Activated T-helper 17 cell treated with anti-CD3 and anti-CD28 coated beads, Interleukin-2, amount 50 U/mL, for 72 hours (primary cell): ENCODE results near the gene CA14. TPM values are rescaled to one million over a fixed set of nuclear protein-coding genes. Genes with fewer than 3 reads are reported as not detected.
"Not testable (repeated sequence)": the region's sequence is repeated elsewhere in the genome, so short reads cannot be mapped to it uniquely, and the experiment has no call there.

ENCODE experiments used
- ATAC-seq: fragments of 150-1000 bp; cut with Tn5 transposase; replicated peaks from 2 replicates; pipeline ENCODE4 v1.10.0; 2021; ENCODE audit warnings: mild to moderate bottlenecking, moderate library complexity
- H3K27ac Mint-ChIP-seq: one replicate; pipeline ENCODE4 v1.8.0; 2022; ENCODE audit warnings: mixed read lengths
- H3K27me3 Mint-ChIP-seq: one replicate; pipeline ENCODE4 v1.8.0; 2022; ENCODE audit warnings: mixed read lengths
- H3K36me3 Mint-ChIP-seq: one replicate; pipeline ENCODE4 v1.8.0; 2022; ENCODE audit warnings: low read depth, mild to moderate bottlenecking, mixed read lengths
- H3K4me1 Mint-ChIP-seq: one replicate; pipeline ENCODE4 v1.8.0; 2022; ENCODE audit warnings: mixed read lengths
- H3K4me3 Mint-ChIP-seq: one replicate; pipeline ENCODE4 v1.8.0; 2022; ENCODE audit warnings: mild to moderate bottlenecking, mixed read lengths
- H3K9me3 Mint-ChIP-seq: one replicate; pipeline ENCODE4 v1.8.0; 2022; ENCODE audit warnings: mixed read lengths
- total RNA-seq, 2 donors: library from RNA; stranded (reverse); gene quantifications; one replicate each; pipeline ENCODE4 v1.2.3, GENCODE V29; 2022

The CA14 gene
- total RNA-seq: not detected

DNA sequence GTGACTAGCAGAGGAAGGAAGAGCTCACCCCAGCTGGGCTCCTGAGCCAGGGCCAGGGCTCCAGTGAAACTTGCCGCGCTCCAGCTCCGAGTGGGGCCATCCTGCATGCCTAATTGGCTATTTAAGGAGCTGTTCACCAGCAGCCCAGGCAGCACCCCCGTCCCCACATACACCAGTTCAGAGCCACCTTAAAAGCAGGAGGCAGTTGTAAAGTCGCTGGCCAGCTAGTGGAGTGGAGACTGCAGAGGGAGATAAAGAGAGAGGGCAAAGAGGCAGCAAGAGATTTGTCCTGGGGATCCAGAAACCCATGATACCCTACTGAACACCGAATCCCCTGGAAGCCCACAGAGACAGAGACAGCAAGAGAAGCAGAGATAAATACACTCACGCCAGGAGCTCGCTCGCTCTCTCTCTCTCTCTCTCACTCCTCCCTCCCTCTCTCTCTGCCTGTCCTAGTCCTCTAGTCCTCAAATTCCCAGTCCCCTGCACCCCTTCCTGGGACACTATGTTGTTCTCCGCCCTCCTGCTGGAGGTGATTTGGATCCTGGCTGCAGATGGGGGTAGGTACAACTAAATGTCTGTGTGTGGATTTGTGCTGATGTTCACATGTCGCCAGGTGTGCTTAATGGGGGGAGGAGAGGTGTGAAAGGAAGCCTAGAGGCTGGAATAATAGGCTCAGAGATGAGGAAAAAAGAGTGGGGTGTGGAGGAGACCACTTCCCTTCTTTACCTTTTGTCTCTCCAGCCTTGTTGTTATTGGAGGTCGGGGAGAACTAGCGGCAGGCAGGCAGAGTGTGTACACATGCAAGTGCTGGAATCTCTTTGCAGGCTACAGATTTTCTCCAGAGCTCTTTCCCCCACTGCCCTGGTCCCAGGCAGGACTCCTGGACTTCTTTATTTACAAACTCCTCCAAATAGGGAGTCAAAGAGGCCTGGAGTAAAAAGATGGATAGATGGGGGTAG is at the start of gene CA14:
Gene CA14, plus strand, starts transcription at position 151 of the 962 bp plus-strand sequence. Its CDS starts 355 bp downstream, at position 506.
- no peak for ATAC-seq
- H3K4me3 Mint-ChIP-seq: peak within 1 kb of the TSS; percentile 81
- H3K27ac Mint-ChIP-seq: no peak within 1 kb of the TSS

DNA sequence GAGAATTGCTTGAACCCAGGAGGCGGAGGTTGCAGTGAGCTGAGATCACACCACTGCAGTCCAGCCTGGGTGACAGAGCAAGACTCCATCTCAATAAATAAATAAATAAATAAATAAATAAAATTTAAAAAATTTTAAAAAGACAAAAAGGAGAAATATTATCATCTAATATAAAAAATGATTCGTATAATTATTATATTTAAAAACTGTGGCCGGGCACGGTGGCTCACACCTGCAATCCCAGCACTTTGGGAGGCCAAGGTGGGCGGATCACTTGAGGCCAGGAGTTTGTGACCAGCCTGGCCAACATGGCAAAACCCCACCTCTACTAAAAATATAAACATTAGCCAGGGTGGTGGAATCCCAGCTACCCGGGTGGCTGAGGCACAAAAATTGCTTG is 49.1 kb upstream of the CA14 start:
- H3K4me1 Mint-ChIP-seq, H3K27me3 Mint-ChIP-seq, ATAC-seq, H3K27ac Mint-ChIP-seq, H3K36me3 Mint-ChIP-seq, H3K4me3 Mint-ChIP-seq, H3K9me3 Mint-ChIP-seq: not testable (repeated sequence)

More for the DNA sequence above, at the start of gene CA14:
- H3K9me3 Mint-ChIP-seq: no peaks in the 10 kb centered on the region
- no peaks in the 10 kb centered on the region for H3K36me3 Mint-ChIP-seq
- peaks cover 26% of the 10 kb centered on the region for H3K27me3 Mint-ChIP-seq
- H3K4me1 Mint-ChIP-seq: peaks cover 12% of the 10 kb centered on the region

DNA sequence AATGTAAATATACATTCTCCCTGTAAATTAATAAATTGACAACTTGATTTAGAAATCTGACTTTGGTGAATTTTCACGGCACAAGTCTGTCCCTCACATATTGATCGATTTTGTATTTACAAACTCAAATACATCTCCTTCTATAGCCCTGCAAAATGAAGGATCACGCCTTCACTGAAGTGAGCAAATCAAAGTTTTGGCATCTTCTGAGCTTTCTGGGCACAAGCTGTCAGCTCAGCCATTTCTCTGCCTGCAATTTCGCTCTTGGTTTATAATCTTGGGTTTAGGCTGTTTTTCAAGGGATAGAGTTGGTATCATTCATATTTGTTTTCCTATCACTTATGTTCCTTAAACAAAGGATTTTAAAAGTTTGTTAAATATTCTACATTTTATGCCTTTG is 47.5 kb upstream of the CA14 start:
- Mint-ChIP-seq H3K36me3 (peaks cover 10% of the 10 kb centered on the region), H3K27ac (no peak overlapping the region), H3K9me3 (no peaks in the 10 kb centered on the region), H3K27me3 (no peaks in the 10 kb centered on the region), H3K4me1 (peaks cover 10% of the 10 kb centered on the region), H3K4me3 (no peak overlapping the region)
- ATAC-seq: no peak

DNA sequence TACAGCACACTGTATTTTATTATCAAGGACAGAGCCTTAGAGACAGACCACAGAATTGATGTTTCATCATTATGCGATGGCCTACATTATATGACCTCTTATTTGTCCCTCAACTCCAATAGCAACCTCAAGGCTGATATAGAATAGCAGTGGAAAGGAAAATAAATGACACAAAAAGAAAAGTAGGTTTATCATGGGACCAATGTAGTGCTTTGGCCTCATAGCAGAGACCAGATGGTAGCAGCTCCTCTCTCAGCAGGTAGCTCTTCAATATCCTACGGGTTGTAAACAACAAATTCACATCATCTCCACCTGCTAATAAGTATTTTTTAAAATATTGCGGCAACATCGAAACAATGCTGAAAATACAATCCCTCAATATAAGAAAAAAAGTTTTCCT is 46.9 kb upstream of the CA14 start:
- no peaks in the 10 kb centered on the region for H3K27me3 Mint-ChIP-seq
- peaks cover 10% of the 10 kb centered on the region for H3K4me1 Mint-ChIP-seq
- H3K27ac Mint-ChIP-seq: no peak overlapping the region
- peaks cover 10% of the 10 kb centered on the region for H3K36me3 Mint-ChIP-seq
- ATAC-seq: no peak
- no peaks in the 10 kb centered on the region for H3K9me3 Mint-ChIP-seq
- H3K4me3 Mint-ChIP-seq: no peak overlapping the region

DNA sequence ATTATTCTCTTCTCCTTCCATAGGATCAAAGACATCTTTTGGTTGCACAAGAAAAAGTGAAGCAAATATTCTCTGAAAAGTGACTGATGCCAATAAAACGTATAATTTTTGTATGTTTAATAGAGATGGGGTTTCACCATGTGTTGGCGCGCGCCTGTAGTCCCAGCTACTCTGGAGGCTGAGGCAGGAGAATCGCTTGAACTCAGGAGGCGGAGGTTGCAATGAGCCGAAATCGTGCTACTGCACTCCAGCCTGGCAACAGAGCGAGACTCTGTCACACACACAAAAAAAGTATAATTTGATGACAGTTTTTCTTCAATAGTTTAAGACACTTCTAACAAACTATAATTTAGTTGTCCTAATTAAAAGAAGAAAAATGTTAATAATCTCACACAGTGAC is 45.5 kb upstream of the CA14 start:
- Mint-ChIP-seq H3K4me1 (peaks cover 10% of the 10 kb centered on the region), H3K27ac (no peak overlapping the region), H3K27me3 (no peaks in the 10 kb centered on the region), H3K9me3 (no peaks in the 10 kb centered on the region), H3K36me3 (peaks cover 10% of the 10 kb centered on the region), H3K4me3 (peak overlapping the region; percentile 88)
- no peak for ATAC-seq

DNA sequence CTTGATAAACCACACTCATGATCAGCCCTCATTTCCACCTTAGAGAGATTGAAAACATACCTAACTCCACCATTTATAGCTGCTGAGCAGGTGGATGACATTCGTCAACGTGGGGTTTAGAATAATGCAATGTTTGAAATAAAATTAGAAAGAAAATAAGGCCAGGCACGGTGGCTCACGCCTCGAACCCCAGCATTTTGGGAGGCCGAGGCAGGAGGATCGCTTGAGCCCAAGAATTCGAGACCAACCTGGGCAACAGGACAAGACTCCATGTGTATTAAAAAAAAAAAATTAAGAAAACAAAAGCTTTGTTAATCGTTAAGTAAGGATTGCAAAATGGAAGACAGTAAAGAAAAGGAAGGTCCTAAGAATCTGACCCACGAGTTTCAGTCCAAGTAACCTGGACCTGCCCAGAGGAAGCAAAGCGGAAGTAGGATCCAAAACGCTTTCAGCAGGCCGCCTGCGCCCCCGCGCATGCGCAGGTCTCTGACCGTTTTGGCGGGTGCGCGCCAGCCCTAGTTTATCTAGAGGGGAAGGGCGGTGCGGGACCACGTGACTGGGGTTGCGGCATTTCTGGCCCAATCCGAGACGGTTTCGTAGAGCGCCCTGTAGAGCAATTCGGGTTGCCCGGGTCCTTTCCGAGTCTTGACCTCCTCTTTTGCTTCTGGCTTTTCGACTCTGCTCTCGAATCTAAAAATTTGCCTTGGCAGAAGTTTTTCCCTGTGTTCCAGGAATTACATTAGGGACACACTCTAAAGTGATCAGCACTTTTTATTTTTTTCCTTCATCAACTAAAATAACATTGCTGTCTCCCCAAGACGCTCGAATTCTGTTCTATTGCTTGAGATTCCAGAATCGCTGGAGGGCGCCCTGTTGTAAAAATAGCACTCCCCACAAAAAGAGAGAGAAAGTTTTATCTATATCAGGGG is 44.1 kb upstream of the CA14 start:
- Mint-ChIP-seq H3K9me3 (no peaks in the 10 kb centered on the region), H3K27ac (peak overlapping the region; percentile 93), H3K4me1 (peaks cover 10% of the 10 kb centered on the region), H3K27me3 (no peaks in the 10 kb centered on the region), H3K4me3 (peak overlapping the region; percentile 88), H3K36me3 (peaks cover 21% of the 10 kb centered on the region)
- peak; percentile 100 for ATAC-seq

DNA sequence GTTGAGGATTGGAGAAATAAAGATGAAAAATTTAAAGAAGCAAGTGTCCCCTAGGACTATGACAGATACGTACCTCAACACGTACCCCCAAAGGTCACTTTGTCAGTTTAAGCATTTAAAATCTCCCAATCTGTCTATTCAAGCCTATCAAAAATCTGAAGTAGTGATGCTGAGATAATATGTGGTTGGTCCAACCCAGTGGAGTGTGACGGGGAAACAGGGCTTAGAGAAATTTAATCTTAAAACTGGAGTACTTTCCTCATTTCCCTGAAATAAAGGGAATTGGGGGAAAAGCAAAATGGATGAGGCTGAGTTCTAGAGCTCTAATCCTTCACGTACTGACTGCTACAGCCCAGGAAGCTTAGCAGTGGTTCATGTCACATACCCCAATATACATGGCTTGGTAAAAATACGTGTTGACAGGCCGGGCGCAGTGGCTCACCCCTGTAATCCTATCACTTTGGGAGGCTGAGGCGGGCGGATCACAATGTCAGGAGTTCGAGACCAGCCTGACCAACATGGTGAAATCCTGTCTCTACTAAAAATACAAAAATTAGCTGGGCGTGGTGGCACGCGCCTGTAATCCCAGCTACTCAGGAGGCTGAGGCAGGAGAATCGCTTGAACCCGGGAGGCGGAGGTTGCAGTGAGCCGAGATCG is 43.3 kb upstream of the CA14 start:
- Mint-ChIP-seq H3K36me3 (peaks cover 29% of the 10 kb centered on the region), H3K27ac (peak overlapping the region; percentile 93), H3K4me3 (peak overlapping the region; percentile 88)
- not testable (repeated sequence) for ATAC-seq, H3K27me3 Mint-ChIP-seq, H3K4me1 Mint-ChIP-seq, H3K9me3 Mint-ChIP-seq

DNA sequence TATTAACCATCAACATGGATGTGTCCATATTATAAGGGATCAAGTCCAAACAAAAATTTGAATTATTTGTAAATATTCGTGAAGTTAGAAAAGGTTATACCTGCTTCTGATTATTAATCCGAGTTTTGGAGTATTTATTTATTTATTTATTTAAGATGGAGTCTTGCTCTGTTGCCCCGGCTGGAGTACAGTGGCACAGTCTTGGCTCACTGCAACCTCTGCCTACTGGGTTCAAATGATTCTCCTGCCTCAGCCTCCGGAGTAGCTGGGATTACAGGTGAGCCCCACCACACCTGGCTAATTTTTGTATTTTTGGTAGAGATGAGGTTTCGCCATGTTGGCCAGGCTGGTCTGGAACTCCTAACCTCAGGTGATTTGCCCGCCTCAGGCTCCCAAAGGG is 41.7 kb upstream of the CA14 start:
- peaks cover 45% of the 10 kb centered on the region for H3K36me3 Mint-ChIP-seq
- H3K9me3 Mint-ChIP-seq, H3K4me1 Mint-ChIP-seq, ATAC-seq, H3K27ac Mint-ChIP-seq, H3K27me3 Mint-ChIP-seq, H3K4me3 Mint-ChIP-seq: not testable (repeated sequence)

DNA sequence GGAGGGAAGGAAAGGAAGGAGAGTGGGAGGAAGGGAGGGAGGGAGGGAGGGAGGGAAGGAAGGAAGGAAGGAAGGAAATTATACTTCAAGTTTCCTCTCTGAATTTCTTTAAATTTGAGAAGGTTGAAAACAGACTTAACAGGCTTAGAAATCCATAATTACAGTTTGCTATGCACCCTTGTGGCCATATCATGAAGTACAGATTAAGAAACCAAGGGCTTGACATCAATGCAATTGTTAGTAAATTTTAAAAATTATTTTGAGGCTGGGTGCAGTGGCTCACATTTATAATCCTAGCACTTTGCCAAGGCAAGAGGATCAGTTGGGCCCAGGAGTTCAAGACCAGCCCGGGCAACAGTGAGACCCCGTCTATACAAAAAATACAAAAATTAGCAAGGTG is 36.0 kb upstream of the CA14 start:
- H3K4me1 Mint-ChIP-seq: no peaks in the 10 kb centered on the region
- H3K9me3 Mint-ChIP-seq: no peaks in the 10 kb centered on the region
- no peaks in the 10 kb centered on the region for H3K27me3 Mint-ChIP-seq
- no peak overlapping the region for H3K4me3 Mint-ChIP-seq
- no peak overlapping the region for H3K27ac Mint-ChIP-seq
- ATAC-seq: no peak
- H3K36me3 Mint-ChIP-seq: peaks cover 89% of the 10 kb centered on the region

DNA sequence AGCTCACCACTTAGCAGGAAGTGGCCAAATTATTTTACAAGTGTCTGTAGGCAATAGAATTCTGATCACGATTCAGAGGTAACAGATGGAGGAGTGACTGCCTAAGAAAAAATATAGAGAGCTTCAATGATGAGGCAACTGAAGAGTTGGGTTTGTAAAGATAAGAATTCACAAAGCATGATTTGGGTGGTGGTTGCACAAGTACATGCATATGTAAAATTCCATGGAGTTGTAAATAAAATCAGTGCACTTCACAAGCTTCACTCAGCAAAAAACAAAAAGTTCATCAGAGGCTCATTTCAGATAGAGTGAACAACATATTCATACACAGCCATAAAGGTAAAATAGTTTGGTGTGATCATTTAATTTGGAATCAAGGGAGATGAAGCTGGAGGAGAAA is 32.6 kb upstream of the CA14 start:
- no peak for ATAC-seq
- peaks cover 98% of the 10 kb centered on the region for H3K36me3 Mint-ChIP-seq
- H3K27ac Mint-ChIP-seq: no peak overlapping the region
- H3K9me3 Mint-ChIP-seq: no peaks in the 10 kb centered on the region
- peaks cover 4% of the 10 kb centered on the region for H3K4me1 Mint-ChIP-seq
- H3K27me3 Mint-ChIP-seq: no peaks in the 10 kb centered on the region
- H3K4me3 Mint-ChIP-seq: no peak overlapping the region

DNA sequence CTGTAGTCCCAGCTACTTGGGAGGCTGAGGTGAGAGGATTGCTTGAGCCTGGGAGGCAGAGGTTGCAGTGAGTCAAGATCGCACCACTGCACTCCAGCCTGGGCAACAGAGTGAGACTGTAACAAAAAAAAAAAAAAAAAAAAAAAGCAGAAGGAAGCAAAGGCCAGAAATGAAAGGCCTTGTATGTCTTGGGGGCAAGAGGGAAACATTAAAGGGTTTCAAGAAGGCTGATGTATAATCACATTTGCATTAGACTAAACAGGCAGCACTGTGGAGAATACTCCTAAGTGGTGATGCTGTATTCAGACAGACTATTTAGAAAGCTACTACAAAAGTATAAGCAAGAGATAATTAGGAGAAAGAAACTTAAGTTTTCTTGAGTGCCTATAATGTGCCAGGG is 32.0 kb upstream of the CA14 start:
- Mint-ChIP-seq H3K4me1 (peaks cover 4% of the 10 kb centered on the region), H3K4me3 (no peak overlapping the region), H3K27ac (no peak overlapping the region), H3K36me3 (peaks cover 98% of the 10 kb centered on the region), H3K9me3 (no peaks in the 10 kb centered on the region), H3K27me3 (no peaks in the 10 kb centered on the region)
- no peak for ATAC-seq

DNA sequence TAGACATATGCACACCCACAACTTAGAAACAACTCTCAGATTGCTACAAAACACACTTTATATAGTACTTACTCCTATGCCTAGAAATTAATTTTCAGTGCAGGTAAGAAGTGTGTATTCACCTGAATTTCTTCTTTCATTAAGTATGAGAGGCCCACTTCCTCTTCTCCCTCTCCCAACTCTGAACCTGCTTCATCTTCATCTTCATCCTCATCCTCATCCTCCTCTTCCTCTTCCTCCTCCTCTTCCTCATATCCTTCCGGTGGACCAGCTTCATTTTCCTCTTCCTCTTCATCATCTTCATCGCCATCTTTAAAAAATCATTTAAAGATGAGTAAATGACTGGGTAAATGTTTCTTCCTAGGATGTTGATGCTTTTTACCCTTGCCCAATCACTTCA is 31.1 kb upstream of the CA14 start:
- Mint-ChIP-seq H3K27ac (no peak overlapping the region), H3K27me3 (no peaks in the 10 kb centered on the region), H3K4me1 (peaks cover 4% of the 10 kb centered on the region), H3K9me3 (no peaks in the 10 kb centered on the region), H3K36me3 (peaks cover 98% of the 10 kb centered on the region), H3K4me3 (no peak overlapping the region)
- ATAC-seq: no peak

DNA sequence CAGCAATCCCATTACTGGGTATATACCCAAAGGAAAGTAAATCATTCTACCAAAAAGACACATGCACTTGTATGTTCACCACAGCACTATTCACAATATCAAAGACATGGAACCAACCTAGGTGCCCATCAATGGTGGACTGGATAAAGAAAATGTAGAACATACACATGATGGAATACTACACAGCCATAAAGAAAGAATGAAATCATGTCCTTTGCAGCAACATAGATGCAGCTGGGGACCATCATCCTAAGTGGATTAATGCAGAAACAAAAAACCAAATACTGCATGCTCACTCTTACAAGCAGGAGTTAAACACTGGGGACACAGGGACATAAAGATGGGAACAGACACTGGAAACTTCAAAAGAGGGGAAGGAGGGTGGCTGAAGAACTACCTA is 30.3 kb upstream of the CA14 start:
- Mint-ChIP-seq H3K9me3 (no peaks in the 10 kb centered on the region), H3K4me3 (no peak overlapping the region), H3K4me1 (peaks cover 4% of the 10 kb centered on the region), H3K36me3 (peaks cover 96% of the 10 kb centered on the region), H3K27ac (no peak overlapping the region), H3K27me3 (no peaks in the 10 kb centered on the region)
- ATAC-seq: no peak

DNA sequence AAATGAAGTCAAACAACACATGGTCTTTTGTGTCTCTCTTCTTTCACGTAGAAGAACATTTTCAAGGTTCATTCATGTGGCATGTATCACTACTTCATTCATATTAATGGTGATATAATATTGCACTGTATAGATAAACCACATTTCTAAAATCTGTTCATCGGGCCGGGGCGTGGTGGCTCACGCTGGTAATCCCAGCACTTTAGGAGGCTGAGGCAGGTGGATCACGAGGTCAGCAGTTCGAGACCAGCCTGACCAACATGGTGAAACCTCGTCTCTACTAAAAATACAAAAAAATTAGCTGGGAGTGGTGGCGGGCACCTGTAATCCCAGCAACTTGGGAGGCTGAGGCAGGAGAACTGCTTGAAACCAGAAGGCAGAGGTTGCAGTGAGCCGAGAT is 29.3 kb upstream of the CA14 start:
- H3K4me1 Mint-ChIP-seq, H3K9me3 Mint-ChIP-seq, H3K4me3 Mint-ChIP-seq, H3K27ac Mint-ChIP-seq, ATAC-seq, H3K27me3 Mint-ChIP-seq: not testable (repeated sequence)
- H3K36me3 Mint-ChIP-seq: peaks cover 97% of the 10 kb centered on the region
